K562 (cell line): ENCODE results near the gene PARK7. TPM values are rescaled to one million over a fixed set of nuclear protein-coding genes. Genes with fewer than 3 reads are reported as not detected.
A peak's percentile ranks its signal among the peaks of the same experiment; 100 is the strongest.

Experiments used
- ATAC-seq: fragments of 200-7000 bp; cut with Tn5 transposase; 3 replicates; pipeline ENCODE4 v1.9.1; 2020; ENCODE audit warnings: moderate library complexity
- BruUV-seq: library from RNA; stranded (reverse); fragments of 400-500 nt; replicated peaks from 2 replicates; lab custom pipeline; 2021; lab: Mats Ljungman, UMichigan
- CTCF ChIA-PET: fragments of 300-600 bp; formaldehyde crosslinking; extraction: SDS; loops from one replicate; lab custom pipeline; 2021; ENCODE audit warnings: low intra/inter-chr PET ratio; lab: Yijun Ruan, JAX
- POLR2A ChIA-PET: fragments of 300-600, 350-650 bp; sonication (Branson Sonifier 250); formaldehyde crosslinking; extraction: SDS; loops from one replicate; lab custom pipeline; 2021; ENCODE audit warnings: antibody characterized with exemption, inconsistent platforms; lab: Yijun Ruan, JAX
- DNase-seq, 4 experiments: peaks; one replicate each; pipeline versions ENCODE4 v3.0.0 to v3.0.0-alpha.2; 2011 to 2018; ENCODE audit warnings: low spot score in 3 of 4, mixed read lengths in 3 of 4; ENCODE audit errors: extremely low read depth in 1 of 4
- FAIRE-seq: peaks from 2 replicates; lab custom pipeline; 2011; peaks lifted over from hg19 to GRCh38; lab: Jason Lieb, UNC
- H2AFZ ChIP-seq: 2 replicates; pipeline ENCODE4 v1.6.0; 2011; ENCODE audit warnings: low read depth, low read length, control low read depth, inconsistent platforms
- H3K27ac ChIP-seq: fragments of 200-600 bp; 3 replicates; pipeline ENCODE4 v1.8.0; 2011; ENCODE audit warnings: low read depth, mild to moderate bottlenecking, control low read depth, inconsistent platforms, low read length, moderate library complexity, mixed read lengths; ENCODE audit errors: extremely low read depth
- H3K27me3 ChIP-seq, 2 experiments: fragments of 300-600 bp in 1 of 2; 2 replicates in 1 of 2; 3 replicates in 1 of 2; pipeline versions ENCODE4 v1.6.0 to v1.8.0; 2011; ENCODE audit warnings: inconsistent platforms in 2 of 2, low read length in 2 of 2, mild to moderate bottlenecking in 1 of 2, mixed read lengths in 1 of 2, moderate library complexity in 1 of 2; ENCODE audit not compliant: control insufficient read depth in 2 of 2, insufficient read depth in 2 of 2
- H3K36me3 ChIP-seq: fragments of 300-600 bp; 3 replicates; pipeline ENCODE4 v1.8.0; 2011; ENCODE audit warnings: mild to moderate bottlenecking, low read length, inconsistent platforms; ENCODE audit not compliant: control insufficient read depth, insufficient read depth
- H3K4me1 ChIP-seq, 2 experiments: fragments of 200-600 bp in 1 of 2; replicated peaks in 1 of 2; 2 replicates in 1 of 2; 3 replicates in 1 of 2; pipeline versions ENCODE4 v1.5.1 to v1.8.0; 2011; ENCODE audit warnings: inconsistent platforms in 2 of 2, low read length in 2 of 2, mild to moderate bottlenecking in 1 of 2, mixed read lengths in 1 of 2, moderate library complexity in 1 of 2; ENCODE audit not compliant: control insufficient read depth in 2 of 2, insufficient read depth in 2 of 2
- H3K4me2 ChIP-seq: 2 replicates; pipeline ENCODE4 v1.6.1; 2011; ENCODE audit warnings: low read length, control low read depth, inconsistent platforms, mixed read lengths; ENCODE audit not compliant: insufficient read depth
- H3K4me3 ChIP-seq: fragments of 200-600 bp; sonication (generic), shearing (Covaris generic); 2 replicates; pipeline ENCODE4 v1.5.1; 2016; ENCODE audit warnings: control low read depth, inconsistent platforms
- H3K79me2 ChIP-seq: fragments of 200-600 bp; 3 replicates; pipeline ENCODE4 v1.8.0; 2011; ENCODE audit warnings: low read length, inconsistent platforms; ENCODE audit not compliant: control insufficient read depth, insufficient read depth
- H3K9ac ChIP-seq, 2 experiments: 2 replicates each; pipeline versions ENCODE4 v1.6.0 to v1.6.1; 2011; ENCODE audit warnings: low read depth in 2 of 2, low read length in 2 of 2, control low read depth in 1 of 2, inconsistent platforms in 1 of 2, mild to moderate bottlenecking in 1 of 2, mixed read lengths in 1 of 2; ENCODE audit not compliant: insufficient read depth in 1 of 2
- H3K9me1 ChIP-seq: one replicate; pipeline ENCODE4 v1.6.0; 2011; ENCODE audit warnings: inconsistent platforms, mild to moderate bottlenecking, low read length, moderate library complexity; ENCODE audit not compliant: control insufficient read depth, insufficient read depth
- H3K9me3 ChIP-seq: replicated peaks from 2 replicates; pipeline ENCODE4 v1.5.1; 2011; ENCODE audit warnings: low read depth, low read length, inconsistent platforms; ENCODE audit not compliant: control insufficient read depth, insufficient read depth
- H4K20me1 ChIP-seq: replicated peaks from 2 replicates; pipeline ENCODE4 v1.6.1; 2011; ENCODE audit warnings: low read length, inconsistent platforms, mixed read lengths; ENCODE audit not compliant: control insufficient read depth, insufficient read depth
- ARHGAP35 ChIP-seq: fragments of 450-650 bp; IDR thresholded peaks from 2 replicates; pipeline ENCODE4 v1.6.1; 2018; ENCODE audit not compliant: partially characterized antibody
- HEY1 ChIP-seq: fragments of 250-450 bp; sonication (Bioruptor Pico); IDR thresholded peaks from 2 replicates; pipeline ENCODE4 v1.5.0; 2020; ENCODE audit warnings: mild to moderate bottlenecking, moderate library complexity, borderline replicate concordance
- HMGN3 ChIP-seq: IDR thresholded peaks from 2 replicates; pipeline ENCODE4 v1.6.1; 2011; ENCODE audit warnings: borderline replicate concordance, low read depth, mild to moderate bottlenecking, mixed read lengths, low read length; ENCODE audit not compliant: insufficient read length; ENCODE audit errors: extremely low read depth
- PHF20 ChIP-seq: fragments of 450-650 bp; IDR thresholded peaks from 2 replicates; pipeline ENCODE4 v1.6.1; 2018; ENCODE audit not compliant: partially characterized antibody
- PREB ChIP-seq: sonication (generic); formaldehyde crosslinking; IDR thresholded peaks from 2 replicates; pipeline ENCODE4 v1.8.1; 2023; ENCODE audit warnings: mild to moderate bottlenecking, missing genetic modification reagents
- SIN3B ChIP-seq: fragments of 450-650 bp; IDR thresholded peaks from 2 replicates; pipeline ENCODE4 v1.6.1; 2017; ENCODE audit warnings: low read depth, mild to moderate bottlenecking, moderate library complexity
- SIRT6 ChIP-seq: IDR thresholded peaks from one replicate; pipeline ENCODE4 v1.6.1; 2012; ENCODE audit warnings: low read depth, mild to moderate bottlenecking, control low read depth, inconsistent platforms, low read length, moderate library complexity
- STAG1 ChIP-seq: sonication (generic); formaldehyde crosslinking; IDR thresholded peaks from 2 replicates; pipeline ENCODE4 v1.5.0; 2020; ENCODE audit warnings: missing genetic modification reagents, borderline replicate concordance
- ZBTB1 ChIP-seq: sonication (generic); formaldehyde crosslinking; IDR thresholded peaks from 2 replicates; pipeline ENCODE4 v1.8.1; 2023; ENCODE audit warnings: missing genetic modification reagents, low read depth, mild to moderate bottlenecking, borderline replicate concordance
- ZBTB34 ChIP-seq: fragments of 250-450 bp; sonication (Bioruptor Pico); IDR thresholded peaks from 2 replicates; pipeline ENCODE4 v1.8.0; 2021; ENCODE audit warnings: mild to moderate bottlenecking, moderate library complexity
- ZNF165 ChIP-seq: fragments of 250-450 bp; sonication (Bioruptor Pico); IDR thresholded peaks from 2 replicates; pipeline ENCODE4 v1.4.0; 2020; ENCODE audit warnings: borderline replicate concordance
- ZNF41 ChIP-seq: fragments of 250-450 bp; sonication (Bioruptor Pico); conservative IDR thresholded peaks from 2 replicates; pipeline ENCODE4 v1.4.0; 2020; ENCODE audit warnings: mild to moderate bottlenecking
- ZNF436 ChIP-seq: fragments of 250-450, 450-650 bp; sonication (Bioruptor Pico); formaldehyde crosslinking; IDR thresholded peaks from 2 replicates; pipeline ENCODE4 v1.7.0; 2020; ENCODE audit warnings: mild to moderate bottlenecking
- ZNF583 ChIP-seq: fragments of 250-450 bp; sonication (Bioruptor Pico); IDR thresholded peaks from 2 replicates; pipeline ENCODE4 v1.4.0; 2020
- ZNF696 ChIP-seq: fragments of 250-450 bp; sonication (Bioruptor Pico); conservative IDR thresholded peaks from 2 replicates; pipeline ENCODE4 v1.4.0; 2020; ENCODE audit warnings: mild to moderate bottlenecking, moderate library complexity
- ZNF699 ChIP-seq: fragments of 250-450 bp; sonication (Bioruptor Pico); IDR thresholded peaks from 2 replicates; pipeline ENCODE4 v1.8.0; 2021; ENCODE audit warnings: mild to moderate bottlenecking, moderate library complexity; ENCODE audit not compliant: insufficient replicate concordance
- ZNF717 ChIP-seq: fragments of 250-450 bp; sonication (Bioruptor Pico); IDR thresholded peaks from 2 replicates; pipeline ENCODE4 v1.5.0; 2021
- WGBS: fragments of 100-300 bp; shearing (Covaris generic); methylation state at CpG from one replicate; pipeline ENCODE4 v1.1.6; 2016; ENCODE audit warnings: low coverage, mixed read lengths; ENCODE audit not compliant: insufficient coverage; ENCODE audit errors: missing lambda C conversion rate; 5-methylcytosine and 5-hydroxymethylcytosine counted together
- in situ Hi-C: fragments of 300-500 bp; cut with MboI; formaldehyde crosslinking; loops from 4 replicates; pipeline ENCODE4 v1.15.0; 2018; ENCODE audit warnings: inconsistent platforms, mixed read lengths
- intact Hi-C: fragments of 100-400 bp; cut with micrococcal nuclease; formaldehyde crosslinking; loops from 2 replicates; pipeline ENCODE4 v1.14.2; 2022
- polyA plus RNA-seq, 8 experiments: library from polyadenylated mRNA; depleted of rRNA in 4 of 8; stranded (reverse) in 5 of 8; unstranded in 3 of 8; fragments of >200 nt; fragmentation: Nextera tagmentation in 2 of 8; fragmentation: Illumina TruSeq in 1 of 8; extraction: Ambion mirVana in 2 of 8; extraction: Trizol in 1 of 8; gene quantifications; 2 replicates each; pipeline versions ENCODE4 v1.2.1 to v1.2.3, GENCODE V29; 2011 to 2014; ENCODE audit warnings: inconsistent platforms in 1 of 8, missing spikeins in 1 of 8
- total RNA-seq, 7 experiments: library from RNA; depleted of rRNA in 6 of 7; stranded (reverse); fragments of >200 nt in 6 of 7; fragmentation: Illumina TruSeq in 2 of 7; extraction: Trizol in 2 of 7; gene quantifications; 2 replicates each; pipeline versions ENCODE4 v1.2.1 to v1.2.3, GENCODE V29; 2011 to 2021; ENCODE audit warnings: low replicate concordance in 1 of 7
- TF ChIP-seq, protein P1 (sequence below): IDR thresholded peaks from 2 replicates; pipeline ENCODE4 v1.6.1; 2011; ENCODE audit not compliant: insufficient read length; ENCODE audit errors: extremely low read depth
- TF ChIP-seq, protein P2 (sequence below): fragments of 250-450 bp; sonication (Bioruptor Pico); IDR thresholded peaks from 2 replicates; pipeline ENCODE4 v1.4.0; 2020

Gene PARK7
- total and polyA plus RNA-seq, 9 of the 15 experiments (the other 6 are each of a cell fraction or from before 2014, with no cell fraction given) = 374 to 1,298 (median 484) TPM

GRCh38 chr1:7919880-7920279 is 41.6 kb upstream of the PARK7 start:
- ATAC-seq (no peak), DNase-seq (no peak)
- Histone ChIP-seq H4K20me1 (no peaks in the 10 kb centered on the region), H3K4me2 (no peak overlapping the region), H3K9me1 (no peaks in the 10 kb centered on the region), H3K27me3 (peaks cover 23 to 27% of the 10 kb centered on the region in 2 experiments; a peak in 4 of 5 replicates), H3K9ac (no peak overlapping the region), H3K36me3 (no peaks in the 10 kb centered on the region), H3K27ac (no peak overlapping the region), H3K79me2 (no peaks in the 10 kb centered on the region), H3K4me1 (no peaks in the 10 kb centered on the region), H3K4me3 (no peak overlapping the region)
- 5% methylated on average over 5 of the region's 5 CpGs for WGBS
- in situ Hi-C loops = no loop called here
- CTCF ChIA-PET = no interaction called here
- POLR2A ChIA-PET = interaction anchor here (0.5 to 1.3 kb wide), 3 partner anchors 79 to 255 kb away, joined by 3 read pairs; no protein-coding TSS in a partner anchor
- TF ChIP-seq ARHGAP35 (no peak), PREB (CRISPR knock-in tag) (no peak), HEY1 (no peak), ZNF696 (CRISPR knock-in tag) (no peak), STAG1 (CRISPR knock-in tag) (no peak), ZNF41 (CRISPR knock-in tag) (no peak), ZNF436 (CRISPR knock-in tag) (no peak), ZNF717 (CRISPR knock-in tag) (no peak), HMGN3 (no peak), ZNF165 (CRISPR knock-in tag) (no peak), SIN3B (no peak), ZBTB1 (CRISPR knock-in tag) (no peak), SIRT6 (no peak), ZBTB34 (no peak), ZNF699 (CRISPR knock-in tag) (no peak), ZNF583 (CRISPR knock-in tag) (no peak), PHF20 (no peak)
- TF ChIP-seq, protein P1, sequence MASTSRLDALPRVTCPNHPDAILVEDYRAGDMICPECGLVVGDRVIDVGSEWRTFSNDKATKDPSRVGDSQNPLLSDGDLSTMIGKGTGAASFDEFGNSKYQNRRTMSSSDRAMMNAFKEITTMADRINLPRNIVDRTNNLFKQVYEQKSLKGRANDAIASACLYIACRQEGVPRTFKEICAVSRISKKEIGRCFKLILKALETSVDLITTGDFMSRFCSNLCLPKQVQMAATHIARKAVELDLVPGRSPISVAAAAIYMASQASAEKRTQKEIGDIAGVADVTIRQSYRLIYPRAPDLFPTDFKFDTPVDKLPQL = no peak
- TF ChIP-seq, protein P2, sequence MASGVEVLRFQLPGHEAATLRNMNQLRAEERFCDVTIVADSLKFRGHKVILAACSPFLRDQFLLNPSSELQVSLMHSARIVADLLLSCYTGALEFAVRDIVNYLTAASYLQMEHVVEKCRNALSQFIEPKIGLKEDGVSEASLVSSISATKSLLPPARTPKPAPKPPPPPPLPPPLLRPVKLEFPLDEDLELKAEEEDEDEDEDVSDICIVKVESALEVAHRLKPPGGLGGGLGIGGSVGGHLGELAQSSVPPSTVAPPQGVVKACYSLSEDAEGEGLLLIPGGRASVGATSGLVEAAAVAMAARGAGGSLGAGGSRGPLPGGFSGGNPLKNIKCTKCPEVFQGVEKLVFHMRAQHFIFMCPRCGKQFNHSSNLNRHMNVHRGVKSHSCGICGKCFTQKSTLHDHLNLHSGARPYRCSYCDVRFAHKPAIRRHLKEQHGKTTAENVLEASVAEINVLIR (CRISPR knock-in tag) = no peak
- TF ChIP-seq, all 486 proteins: peak for 0
- Histone ChIP-seq H3K9me3 (no peaks in the 10 kb centered on the region), H2AFZ (no peak overlapping the region)
- intact Hi-C loops = no loop called here
- no TSS peak for BruUV-seq
- FAIRE-seq = peak; percentile 51
